GM12801 (cell line): ENCODE data around the gene IGF2.

Source experiments
- CTCF ChIP-seq: IDR thresholded peaks from one replicate; pipeline ENCODE4 v1.5.1; 2011; ENCODE audit warnings: control low read depth; ENCODE audit not compliant: insufficient read length; ENCODE audit errors: extremely low read depth

The IGF2 gene

GRCh38 chr11:2104524-2105440 is 34.4 kb downstream of the IGF2 start:
- no peak for TF ChIP-seq CTCF

GRCh38 chr11:2103668-2104523 is 35.3 kb downstream of the IGF2 start:
- TF ChIP-seq CTCF = no peak

- TF ChIP-seq CTCF = no peak
Measured at GRCh38 chr11:2102883-2103213, 36.3 kb downstream of the IGF2 start.

GRCh38 chr11:2102132-2102882 is 36.9 kb downstream of the IGF2 start:
- TF ChIP-seq CTCF = no peak

- TF ChIP-seq CTCF = no peak
Measured at GRCh38 chr11:2101171-2101675, 38.0 kb downstream of the IGF2 start.

GRCh38 chr11:2100361-2101170 is 38.6 kb downstream of the IGF2 start:
- no peak for TF ChIP-seq CTCF
